ENCODE data around the gene VILL.
"Not testable (repeated sequence)": the region's sequence is repeated elsewhere in the genome, so short reads cannot be mapped to it uniquely, and the experiment has no call there.

VILL gene

GRCh38 chr3:37970802-37971201 is 19.8 kb upstream of the VILL start:
- TF ChIP-seq ZNF274 (IDR thresholded peaks at IDR 0.05; ENCODE audit: low read depth, low read length), result no peak
- no peak overlapping the region for H3K4me3 ChIP-seq (ENCODE audit: low read length)

DNA sequence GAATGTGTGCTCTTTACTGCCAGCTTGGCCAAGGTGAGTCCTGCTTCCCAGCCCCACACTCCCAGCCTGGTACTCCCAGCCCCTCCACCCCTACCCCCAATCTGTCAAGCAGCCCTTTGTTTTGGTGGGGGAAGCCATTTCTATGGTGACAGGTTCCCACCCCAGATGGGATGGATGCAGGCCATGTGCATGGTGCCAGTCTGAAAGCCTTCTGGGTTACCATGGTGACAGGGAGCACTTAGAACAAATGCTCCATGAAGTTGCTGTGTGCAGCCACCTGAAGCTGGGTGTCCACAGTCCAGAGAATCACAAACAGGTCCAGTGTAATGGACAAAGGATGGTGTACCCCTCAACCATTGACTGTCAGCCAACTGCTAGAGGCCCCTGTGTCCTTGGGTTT is 19.1 kb upstream of the VILL start:
- TF ChIP-seq ZNF274 (IDR thresholded peaks at IDR 0.05; ENCODE audit: low read depth, low read length), result no peak
- H3K4me3 ChIP-seq (ENCODE audit: low read length), result no peak overlapping the region

- not testable (repeated sequence) for H3K4me3 ChIP-seq (ENCODE audit: low read length)
Measured at GRCh38 chr3:37972056-37972455, 18.5 kb upstream of the VILL start.

DNA sequence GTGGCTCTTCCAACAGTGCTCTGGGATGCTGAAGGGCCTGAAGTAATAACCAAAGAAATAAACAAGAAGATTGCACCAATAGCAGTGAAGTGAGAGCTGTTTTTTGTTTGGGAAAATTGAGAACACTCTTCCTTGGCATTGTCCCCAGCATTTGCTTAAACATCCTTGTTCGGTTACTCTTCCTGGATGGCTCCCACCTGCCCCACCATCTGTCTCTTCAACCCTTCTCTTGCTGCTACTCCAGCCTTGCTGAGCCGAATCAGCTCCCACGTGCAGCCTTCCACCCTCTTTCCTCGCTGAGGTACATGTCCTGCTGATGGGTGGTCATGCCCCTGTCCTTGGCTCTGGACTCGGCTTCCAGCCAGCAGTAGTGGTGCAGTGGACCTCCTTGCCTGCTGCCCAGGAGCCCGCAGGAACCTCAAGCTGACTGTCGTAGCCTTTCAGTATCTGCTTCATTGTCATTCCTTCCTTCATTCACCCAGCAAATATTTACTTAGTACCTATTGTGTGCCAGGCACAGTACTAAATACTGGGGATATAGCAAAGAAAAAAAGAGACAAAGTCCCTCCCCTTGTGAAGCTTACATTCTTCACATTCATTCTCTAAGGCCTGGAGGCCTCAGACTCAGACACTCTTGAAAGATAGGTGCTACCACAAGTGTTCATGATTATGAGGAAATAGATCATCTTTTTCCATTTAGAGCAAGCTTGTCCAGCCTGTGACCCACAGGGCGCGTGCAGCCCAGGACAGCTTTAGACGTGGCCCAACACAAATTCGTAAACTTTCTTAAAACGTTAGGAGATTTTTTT is 17.1 kb upstream of the VILL start:
- no peak for TF ChIP-seq ZNF274 (IDR thresholded peaks at IDR 0.05; ENCODE audit: low read depth, low read length)
- no peak overlapping the region for H3K4me3 ChIP-seq (ENCODE audit: low read length)

DNA sequence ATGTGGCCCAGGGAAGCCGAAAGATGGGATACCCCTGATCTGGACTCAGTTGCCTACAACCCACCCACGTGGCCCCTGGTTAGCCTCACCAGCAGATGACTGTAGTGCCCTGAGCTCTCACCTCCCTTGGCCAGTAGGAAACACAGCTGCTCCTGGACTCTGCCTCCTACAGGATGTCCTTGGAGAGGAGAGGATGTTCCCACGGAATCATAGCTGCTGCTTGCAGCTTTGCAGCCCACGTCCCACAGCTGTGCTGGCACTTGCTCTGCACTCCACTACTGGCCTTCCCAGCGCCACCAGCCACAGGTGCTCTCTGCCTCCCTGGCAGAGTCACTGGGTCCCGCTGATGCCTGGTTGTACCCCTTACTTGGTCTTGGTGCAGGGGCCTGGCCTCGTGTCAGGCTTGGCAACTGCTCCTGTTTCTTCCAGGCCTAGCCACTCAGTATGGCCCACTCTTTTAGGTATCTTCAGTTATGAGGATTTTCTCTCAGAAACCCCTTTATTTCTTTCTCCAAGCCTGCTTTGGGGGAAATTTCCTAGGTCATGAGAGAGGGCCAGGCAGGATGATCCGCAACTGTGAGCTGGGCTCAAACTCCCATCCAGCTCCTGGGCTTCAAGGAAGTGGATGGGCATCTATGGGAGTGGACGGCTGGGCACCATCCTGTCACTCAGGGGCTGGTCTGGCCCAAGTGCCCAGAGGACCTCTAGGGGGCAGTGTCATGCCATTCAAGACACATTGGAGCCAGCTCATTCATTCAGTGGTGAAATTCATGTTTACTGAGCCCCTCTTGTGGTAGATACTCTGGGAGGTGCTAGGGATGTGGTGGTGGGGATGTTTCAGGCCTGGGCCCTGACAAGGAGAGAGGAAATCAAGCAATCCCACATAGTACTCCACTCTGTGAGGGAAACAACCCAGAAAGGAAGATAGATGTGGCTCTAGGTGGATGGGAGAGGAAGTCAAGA is 16.2 kb upstream of the VILL start:
- H3K4me3 ChIP-seq (ENCODE audit: low read length), result no peak overlapping the region
- no peak for TF ChIP-seq ZNF274 (IDR thresholded peaks at IDR 0.05; ENCODE audit: low read depth, low read length)

DNA sequence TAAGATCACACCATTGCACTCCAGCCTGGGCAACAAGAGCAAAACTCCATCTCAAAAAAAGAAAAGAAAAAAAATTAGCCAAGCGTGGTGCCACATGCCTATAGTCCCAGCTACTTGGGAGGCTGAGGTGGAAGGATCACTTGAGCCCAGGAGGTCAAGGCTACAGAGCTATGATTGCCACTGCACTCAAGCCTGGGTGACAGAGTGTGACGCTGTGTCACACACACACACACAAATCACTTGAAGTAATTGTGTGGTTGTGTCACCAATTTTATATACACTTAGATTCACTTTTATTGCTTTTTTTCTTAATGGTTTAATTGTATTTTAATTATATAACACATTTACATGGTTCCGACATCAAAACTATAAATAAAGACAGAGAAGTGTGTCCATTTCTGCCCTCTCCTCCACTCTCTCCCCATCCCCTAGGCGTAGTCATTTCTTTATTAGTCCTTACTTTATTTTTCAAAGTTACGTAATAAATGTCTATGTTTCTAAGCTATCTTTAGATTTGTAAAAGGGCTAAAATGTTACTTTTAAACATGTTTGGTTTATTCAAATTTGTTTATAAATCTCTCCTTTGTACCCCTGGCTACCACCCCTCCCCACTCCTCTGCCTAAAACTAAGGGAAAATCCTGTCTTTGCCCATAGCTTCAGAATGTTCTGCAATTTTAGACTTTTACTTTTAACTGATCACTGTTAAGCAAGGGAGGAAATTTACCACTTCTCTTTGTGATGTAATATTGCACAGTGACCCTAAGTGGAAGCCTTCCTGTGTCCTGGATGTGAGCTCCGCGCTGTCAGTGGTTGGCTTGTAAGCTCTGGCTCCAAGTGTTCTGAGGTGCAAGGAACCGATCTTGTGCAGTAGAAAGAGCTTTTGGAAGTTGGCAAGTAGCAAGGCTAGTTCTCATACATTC is 10.8 kb upstream of the VILL start:
- TF ChIP-seq ZNF274 (IDR thresholded peaks at IDR 0.05; ENCODE audit: low read depth, low read length), result no peak
- H3K4me3 ChIP-seq (ENCODE audit: low read length), result no peak overlapping the region

DNA sequence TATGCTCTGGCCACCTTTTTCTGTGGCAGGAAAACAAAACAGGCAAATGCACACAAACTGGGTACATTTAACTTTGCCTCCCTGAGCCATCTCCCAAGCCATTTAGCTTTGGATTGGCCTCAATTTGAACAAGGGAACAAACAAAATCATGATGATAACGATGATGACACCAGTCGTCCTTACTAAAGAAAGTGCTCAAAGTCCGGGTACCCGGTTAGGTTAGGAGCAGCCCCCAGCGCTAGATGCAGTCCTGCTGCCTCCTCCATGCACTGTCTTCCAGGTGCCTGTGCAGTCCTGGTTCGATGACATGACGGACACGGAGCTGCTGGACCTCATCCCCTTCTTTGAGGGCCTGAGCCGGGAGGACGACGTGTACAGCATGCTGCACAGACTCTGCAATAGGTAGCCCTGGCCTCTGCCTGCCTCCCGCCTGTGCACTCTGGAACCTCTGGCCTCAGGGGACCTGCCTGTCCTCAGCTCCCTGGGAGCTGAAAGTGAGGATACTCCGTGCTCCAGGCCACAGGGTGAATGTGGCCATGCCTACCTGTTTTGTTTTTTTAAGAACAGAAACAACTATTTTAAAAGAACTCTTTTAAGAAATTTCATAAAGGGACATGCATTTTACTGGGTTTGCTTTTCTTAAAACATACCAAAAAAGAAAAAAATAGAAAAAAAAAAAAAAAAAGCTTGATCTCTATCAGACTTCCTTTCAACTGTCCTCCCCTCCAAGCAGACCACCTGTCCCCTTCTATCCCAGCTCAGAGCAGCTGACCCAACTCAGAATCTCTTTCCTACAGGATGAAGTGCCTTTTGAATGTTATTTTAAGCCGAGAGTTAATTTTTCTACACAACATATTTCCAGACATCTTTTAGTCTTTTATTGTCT is 9.9 kb upstream of the VILL start:
- no peak for TF ChIP-seq ZNF274 (IDR thresholded peaks at IDR 0.05; ENCODE audit: low read depth, low read length)
- no peak overlapping the region for H3K4me3 ChIP-seq (ENCODE audit: low read length)

GRCh38 chr3:37981348-37981664 is 9.3 kb upstream of the VILL start:
- no peak overlapping the region for H3K4me3 ChIP-seq (ENCODE audit: low read length)
- TF ChIP-seq ZNF274 (IDR thresholded peaks at IDR 0.05; ENCODE audit: low read depth, low read length), result no peak

DNA sequence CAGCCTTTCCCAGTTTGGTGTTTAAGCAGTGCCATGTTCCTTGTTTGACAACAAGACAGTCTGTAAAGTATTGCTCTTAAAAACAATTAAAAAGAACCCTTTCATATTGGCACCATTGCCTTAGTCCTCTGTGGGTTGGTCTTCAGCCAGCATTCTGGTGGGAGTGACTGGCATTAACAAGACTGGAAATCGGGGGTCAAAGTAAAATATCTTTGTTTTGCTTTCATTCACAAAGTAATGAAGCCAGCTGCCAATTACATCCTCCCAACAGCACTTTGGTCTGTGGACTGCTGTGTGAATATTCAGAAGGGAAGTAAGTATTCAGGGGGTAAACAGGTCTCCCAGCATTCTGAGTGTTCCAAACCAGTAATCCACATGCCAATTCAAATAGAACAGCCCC is 8.3 kb upstream of the VILL start:
- no peak overlapping the region for H3K4me3 ChIP-seq (ENCODE audit: low read length)
- TF ChIP-seq ZNF274 (IDR thresholded peaks at IDR 0.05; ENCODE audit: low read depth, low read length), result no peak

- no peak overlapping the region for H3K4me3 ChIP-seq (ENCODE audit: low read length)
- TF ChIP-seq ZNF274 (IDR thresholded peaks at IDR 0.05; ENCODE audit: low read depth, low read length), result no peak
Measured at GRCh38 chr3:37984051-37984450, 6.5 kb upstream of the VILL start.

DNA sequence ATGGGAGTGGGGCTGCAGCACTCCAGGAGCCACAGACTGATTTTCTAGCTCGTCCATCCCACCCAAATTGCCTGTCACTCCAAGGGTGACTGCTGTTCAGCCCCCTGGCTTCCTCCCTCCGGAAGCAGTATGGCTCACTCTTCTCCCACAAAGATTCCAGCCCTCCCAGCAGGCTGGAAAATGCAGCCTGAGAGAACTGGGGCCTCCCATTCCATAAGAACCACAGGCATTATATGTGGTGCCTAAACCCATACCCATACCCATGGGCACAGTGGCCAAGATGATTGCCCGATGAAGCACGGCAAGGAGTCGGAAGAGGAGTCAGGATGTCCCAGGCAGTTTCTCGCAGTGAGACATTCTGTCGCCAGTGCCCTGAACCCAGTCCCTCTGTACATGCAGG is 6.0 kb upstream of the VILL start:
- no peak overlapping the region for H3K4me3 ChIP-seq (ENCODE audit: low read length)
- no peak for TF ChIP-seq ZNF274 (IDR thresholded peaks at IDR 0.05; ENCODE audit: low read depth, low read length)

DNA sequence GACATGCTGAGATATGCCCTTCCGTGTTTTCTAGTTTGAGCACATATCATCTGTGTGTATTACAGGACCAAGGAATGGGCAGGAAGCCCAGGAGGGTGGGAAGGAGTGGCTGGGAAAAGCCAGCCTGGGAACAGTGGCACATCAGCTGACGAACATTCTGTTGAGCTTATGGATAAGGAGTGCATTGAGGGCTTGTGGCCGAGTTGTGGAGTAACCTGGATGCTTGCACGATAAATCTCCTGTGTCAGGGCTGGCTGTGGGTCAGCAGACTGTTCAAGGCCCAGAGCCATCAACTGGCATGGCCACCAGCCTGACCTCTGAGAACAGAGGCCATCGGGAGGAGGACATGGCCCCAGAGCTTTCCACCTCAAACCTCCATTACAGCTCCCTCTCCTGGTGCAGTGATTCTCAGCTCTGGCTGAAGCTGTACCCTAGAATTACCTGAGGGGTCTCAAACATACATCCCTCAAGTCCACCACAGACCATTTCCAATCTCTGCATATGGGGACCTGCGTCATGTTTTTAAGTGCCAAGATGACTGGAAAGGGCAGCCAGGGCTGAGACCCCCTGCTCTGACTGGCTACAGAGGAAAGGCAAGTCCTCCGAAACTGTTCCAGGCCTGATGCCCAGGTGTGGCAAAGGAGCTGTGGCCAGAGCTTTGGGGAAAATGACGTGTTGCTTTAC is 4.8 kb upstream of the VILL start:
- no peak for TF ChIP-seq ZNF274 (IDR thresholded peaks at IDR 0.05; ENCODE audit: low read depth, low read length)
- H3K4me3 ChIP-seq (ENCODE audit: low read length), result no peak overlapping the region

All from GM08714 (cell line).